Head of caudate nucleus (tissue), 42 donors: Measurements from ENCODE around the gene CRHR2.

Experiments
- DNase-seq, 42 donors: peaks; one replicate each; pipeline versions ENCODE4 v3.0.0 to v3.0.0-alpha.2; 2020 to 2021; ENCODE audit warnings: mixed read lengths in 7 of 42
- intact Hi-C: fragments of 100-400 bp; cut with DNase I; formaldehyde crosslinking; loops from one replicate; pipeline ENCODE4 v1.15.0; 2022

CRHR2 gene

DNA sequence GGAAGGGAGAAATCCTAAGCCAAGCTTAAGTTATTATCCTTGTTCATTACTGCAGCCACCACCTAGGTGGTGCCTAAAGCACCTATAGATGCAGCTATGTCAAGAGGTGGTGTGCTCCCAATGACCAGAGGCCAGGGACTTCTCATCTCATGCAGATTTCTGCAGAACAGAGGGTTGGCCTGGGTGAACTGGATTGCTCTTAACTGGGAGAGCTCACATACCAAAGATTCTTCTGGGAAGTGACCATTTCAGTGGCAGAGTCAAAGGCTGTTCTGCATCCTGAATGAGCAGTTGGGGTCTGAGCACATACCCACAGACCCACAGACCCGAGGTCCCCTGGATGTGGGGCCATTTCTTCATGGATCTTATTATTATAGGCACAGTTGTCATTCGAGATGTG, 2.1 kb upstream of the CRHR2 start:
- no peak for DNase-seq
- intact Hi-C loops, result no loop called here

DNA sequence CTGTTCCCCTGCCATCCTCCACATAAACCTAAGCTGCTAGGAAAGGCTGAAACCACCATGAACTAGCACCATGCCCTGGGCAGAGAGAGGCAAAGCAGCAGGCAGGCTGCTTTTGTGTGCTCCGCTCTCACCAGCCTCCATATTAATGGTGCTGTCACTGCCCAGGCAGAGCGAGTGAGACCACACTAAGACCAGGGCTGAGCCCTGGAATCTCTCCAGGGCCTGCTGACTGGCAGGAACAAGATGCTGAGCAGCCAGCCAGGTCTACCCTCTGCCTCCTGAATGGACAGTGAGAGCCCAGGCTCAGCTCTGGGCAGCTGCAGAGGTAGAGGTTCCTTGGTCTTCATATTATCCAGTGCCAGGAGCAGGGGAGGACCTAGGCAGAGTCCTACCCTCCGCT, 1.6 kb upstream of the CRHR2 start:
- intact Hi-C loops, result no loop called here

GRCh38 chr7:30683306-30683705, 1.1 kb upstream of the CRHR2 start:
- intact Hi-C loops, result no loop called here

More for the DNA sequence above, 1.6 kb upstream of the CRHR2 start:
- DNase-seq, result peak in 8 of 42 donors; percentile 7 to 45 (median 16)

DNA sequence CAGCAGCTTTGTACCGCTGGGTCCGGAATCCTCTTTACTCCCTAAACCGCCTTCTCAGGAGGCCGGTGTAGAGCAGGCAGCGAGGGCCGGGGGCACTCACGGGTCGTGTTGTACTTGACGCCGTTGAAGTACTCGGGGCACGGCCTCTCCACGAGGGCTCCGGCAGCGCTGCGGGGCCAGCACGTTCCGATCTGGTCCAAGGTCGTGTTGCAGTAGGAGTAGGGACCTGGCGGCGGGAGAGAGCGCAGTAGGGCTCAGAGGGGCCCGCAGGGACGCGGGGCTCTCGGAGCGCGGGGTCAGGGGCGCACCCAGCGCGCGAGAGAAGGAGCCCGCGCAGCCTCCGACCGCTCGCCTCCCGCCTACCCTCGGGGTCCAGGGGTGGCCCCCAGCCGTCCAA, 443 bp downstream of the CRHR2 start:
- no peak for DNase-seq
- intact Hi-C loops, result no loop called here

More at GRCh38 chr7:30683306-30683705, 1.1 kb upstream of the CRHR2 start:
- no peak for DNase-seq

DNA sequence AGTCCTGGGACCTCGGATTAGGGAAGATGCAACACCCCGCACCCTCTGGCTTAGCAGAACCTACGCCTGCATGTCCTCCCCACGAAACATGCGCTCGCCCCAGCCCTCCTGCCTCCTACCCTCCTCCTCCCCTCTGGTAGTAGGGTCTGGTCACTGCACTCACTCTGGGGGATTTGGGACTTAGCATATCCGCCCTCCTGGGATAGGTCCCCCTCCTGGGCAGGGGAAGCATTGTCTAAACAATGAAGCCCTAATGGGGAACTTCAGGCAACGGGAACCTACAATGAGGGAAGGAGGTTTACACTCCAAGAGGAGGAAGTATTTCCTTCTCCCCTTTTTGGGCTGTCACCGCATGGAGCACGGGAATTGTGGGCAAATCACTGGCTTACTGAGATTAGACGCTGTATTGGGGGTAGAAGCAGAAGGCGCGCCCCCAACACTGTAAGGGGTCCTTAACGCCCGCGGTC, 892 bp downstream of the CRHR2 start:
- no peak for DNase-seq
- intact Hi-C loops, result no loop called here

DNA sequence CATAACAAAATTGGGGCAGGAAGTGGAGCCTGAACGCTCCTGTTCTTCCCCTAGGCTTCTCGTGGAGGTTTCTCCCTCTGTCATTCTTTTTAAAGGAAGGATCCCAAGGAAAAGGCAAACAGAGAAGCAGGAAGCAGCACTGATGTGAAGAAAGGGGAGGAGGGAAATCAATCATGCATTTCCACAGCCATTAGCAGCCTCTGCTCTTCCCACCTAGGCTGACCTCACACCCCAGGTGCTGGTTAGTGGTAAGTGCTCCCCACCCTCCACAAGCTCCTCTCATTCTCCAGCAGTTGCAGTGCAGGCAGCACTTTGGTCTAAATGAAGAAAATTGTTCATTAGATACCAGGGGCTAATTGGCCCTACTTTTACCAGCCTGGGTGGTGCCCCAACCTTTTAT, 2.6 kb downstream of the CRHR2 start:
- DNase-seq, result no peak
- intact Hi-C loops, result no loop called here

DNA sequence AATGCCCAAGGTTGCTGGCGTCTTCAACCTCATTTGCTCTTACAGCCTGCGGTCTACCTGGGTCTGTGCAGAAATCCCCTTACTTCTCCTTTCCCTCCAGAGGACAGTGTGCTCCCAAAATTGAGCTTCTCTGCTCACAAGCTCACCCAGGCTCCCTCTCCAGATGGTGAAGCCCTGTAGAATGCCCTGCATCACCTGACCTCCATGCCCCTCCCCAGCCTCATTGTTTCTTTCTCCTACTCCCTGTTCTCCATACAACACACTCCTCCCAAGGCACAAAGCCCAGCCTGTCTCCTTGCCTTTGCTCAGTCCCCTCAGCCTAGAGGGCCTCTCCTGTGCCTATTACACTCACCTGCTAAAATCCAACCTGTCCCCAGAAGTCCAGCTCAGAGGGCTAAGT, 3.5 kb downstream of the CRHR2 start:
- no peak for DNase-seq

DNA sequence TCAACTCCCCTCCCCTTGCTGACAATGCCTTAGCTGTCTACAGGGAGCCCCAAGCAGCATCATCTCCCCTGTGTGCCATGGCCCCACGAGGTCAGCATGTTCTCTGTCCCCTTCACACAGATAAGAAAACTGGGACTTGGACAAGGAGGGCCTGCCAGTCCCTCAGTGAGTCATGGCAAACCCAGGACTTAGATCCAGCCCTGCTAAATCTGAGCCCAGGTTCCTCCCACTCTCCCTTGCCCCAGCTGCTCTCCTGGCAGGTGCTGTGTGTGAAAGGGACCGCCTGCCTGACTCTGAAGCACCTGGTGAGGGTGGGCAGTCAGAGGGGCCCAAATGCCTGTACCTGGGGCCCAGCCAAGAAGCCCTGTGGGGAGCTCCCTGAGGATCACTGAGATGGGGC, 7.4 kb downstream of the CRHR2 start:
- intact Hi-C loops, result no loop called here
- DNase-seq, result no peak

More for the DNA sequence above, 3.5 kb downstream of the CRHR2 start:
- intact Hi-C loops, result no loop called here

- intact Hi-C loops, result no loop called here
- DNase-seq, result no peak
Measured at GRCh38 chr7:30674420-30674819, 7.8 kb downstream of the CRHR2 start.

DNA sequence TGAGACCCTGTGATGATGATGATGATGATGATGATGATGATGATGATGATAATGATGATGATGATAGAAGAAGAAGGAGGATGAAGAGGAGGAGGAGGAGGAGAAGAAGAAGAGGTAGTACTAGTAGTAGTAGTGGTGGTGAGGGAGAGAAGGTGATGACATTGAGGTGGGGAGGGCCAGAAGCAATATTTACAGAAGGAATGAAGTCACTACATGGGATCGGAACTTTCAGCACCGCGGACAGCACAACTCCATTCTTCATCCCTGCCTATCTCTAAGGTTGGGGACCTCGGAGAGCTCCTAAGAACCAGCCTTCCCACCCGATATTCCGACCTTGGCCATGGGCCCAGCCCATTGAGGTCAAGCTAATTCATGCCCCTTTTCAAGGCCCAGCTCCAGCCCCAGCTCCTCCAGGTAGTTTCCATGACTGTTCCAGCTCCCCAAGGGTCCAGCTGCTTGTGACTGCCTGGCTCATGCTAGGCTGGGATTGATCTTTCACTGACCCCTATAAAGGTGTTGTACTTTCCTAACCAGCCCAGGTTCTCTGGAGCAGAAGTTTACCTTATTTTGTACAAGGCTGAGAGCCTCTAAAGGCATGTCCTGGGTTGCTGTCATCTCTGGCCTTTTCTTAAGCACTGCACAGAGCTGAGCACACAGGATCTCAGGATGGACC, 10.3 kb downstream of the CRHR2 start:
- no peak for DNase-seq
- intact Hi-C loops, result no loop called here

DNA sequence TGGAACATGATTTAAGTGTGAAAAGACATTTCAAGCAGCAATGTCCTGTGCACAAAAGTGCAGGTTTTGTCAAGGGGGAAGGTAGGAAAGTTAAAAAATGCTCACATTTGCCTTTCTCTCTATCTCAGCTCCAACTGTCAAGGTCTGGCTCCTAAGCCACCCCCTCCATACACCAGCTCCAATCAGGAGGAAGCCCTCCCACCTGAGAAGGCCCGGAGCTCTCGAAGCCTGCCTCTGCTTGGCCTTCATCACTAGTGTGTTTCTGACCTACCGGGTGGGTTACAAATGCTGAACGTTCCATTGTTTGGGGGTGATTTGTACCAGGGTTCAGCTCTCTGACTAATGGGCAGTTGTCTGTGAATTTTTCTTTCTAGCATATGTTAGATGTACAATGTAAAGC, 14.2 kb downstream of the CRHR2 start:
- peak in 2 of 42 donors; percentile 28 to 44 for DNase-seq
- intact Hi-C loops, result no loop called here

DNA sequence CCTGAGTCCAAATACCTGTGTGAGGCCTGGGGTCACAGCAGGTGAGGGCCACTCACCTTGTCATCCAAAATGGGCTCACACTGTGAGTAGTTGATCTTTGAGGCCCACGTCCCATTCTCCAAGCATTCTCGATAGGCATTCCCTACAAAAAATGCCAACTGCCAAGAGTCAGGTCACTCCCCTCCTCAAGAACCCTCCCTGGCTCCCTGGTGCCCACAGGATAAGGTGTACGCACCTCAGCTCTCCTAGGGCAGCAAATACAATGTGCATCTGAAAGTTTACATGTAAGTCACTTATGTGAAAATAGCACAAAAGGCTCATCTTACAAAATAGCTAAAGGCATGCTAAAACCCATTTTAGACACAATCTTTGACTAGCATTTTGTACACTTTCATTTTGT, 15.1 kb downstream of the CRHR2 start:
- no peak for DNase-seq
- intact Hi-C loops, result no loop called here

GRCh38 chr7:30665449-30665848, 16.8 kb downstream of the CRHR2 start:
- DNase-seq, result no peak
- intact Hi-C loops, result no loop called here

DNA sequence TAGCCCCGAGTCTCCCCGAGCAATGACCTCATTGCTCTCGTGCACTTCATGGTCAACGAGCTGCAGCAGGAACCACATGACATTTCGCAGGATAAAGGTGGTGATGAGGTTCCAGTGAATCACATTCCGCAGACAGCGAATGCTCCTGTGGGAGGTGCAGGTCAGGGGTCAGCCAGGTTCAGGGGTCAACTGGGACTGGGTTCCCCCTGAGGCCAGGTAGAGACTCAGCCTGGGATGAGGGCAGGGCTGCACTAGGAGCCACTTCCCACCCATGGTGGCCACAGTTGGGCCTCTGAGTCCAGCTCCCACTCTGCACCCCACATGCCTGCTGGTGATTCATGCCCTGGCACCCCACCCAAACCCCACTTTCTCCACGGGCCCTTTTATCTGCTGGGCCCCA, 17.2 kb downstream of the CRHR2 start:
- intact Hi-C loops, result no loop called here
- DNase-seq, result no peak

- DNase-seq, result no peak
- intact Hi-C loops, result no loop called here
Measured at GRCh38 chr7:30664184-30664885, 17.9 kb downstream of the CRHR2 start.

DNA sequence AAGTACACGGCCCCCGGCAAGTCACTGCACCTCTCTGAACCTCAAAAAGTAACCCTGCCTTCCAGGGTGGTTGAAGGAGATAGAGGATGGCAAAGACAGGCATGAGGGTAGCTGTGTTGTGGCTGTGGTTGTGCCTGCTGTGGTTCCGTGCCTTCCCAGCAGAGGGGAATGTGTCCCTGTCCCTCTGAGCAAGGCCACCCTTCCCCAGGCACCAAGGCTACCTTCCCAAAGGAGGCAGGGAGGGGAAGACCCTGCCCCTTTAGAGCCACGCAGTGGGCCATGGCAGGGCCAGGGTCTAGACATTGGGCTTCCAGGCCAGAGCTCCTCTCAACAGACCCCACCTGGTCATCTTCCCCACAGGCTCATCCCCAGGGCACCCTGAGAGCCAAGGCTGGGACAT, 18.8 kb downstream of the CRHR2 start:
- intact Hi-C loops, result no loop called here
- DNase-seq, result peak in 1 of 42 donors; percentile 13

DNA sequence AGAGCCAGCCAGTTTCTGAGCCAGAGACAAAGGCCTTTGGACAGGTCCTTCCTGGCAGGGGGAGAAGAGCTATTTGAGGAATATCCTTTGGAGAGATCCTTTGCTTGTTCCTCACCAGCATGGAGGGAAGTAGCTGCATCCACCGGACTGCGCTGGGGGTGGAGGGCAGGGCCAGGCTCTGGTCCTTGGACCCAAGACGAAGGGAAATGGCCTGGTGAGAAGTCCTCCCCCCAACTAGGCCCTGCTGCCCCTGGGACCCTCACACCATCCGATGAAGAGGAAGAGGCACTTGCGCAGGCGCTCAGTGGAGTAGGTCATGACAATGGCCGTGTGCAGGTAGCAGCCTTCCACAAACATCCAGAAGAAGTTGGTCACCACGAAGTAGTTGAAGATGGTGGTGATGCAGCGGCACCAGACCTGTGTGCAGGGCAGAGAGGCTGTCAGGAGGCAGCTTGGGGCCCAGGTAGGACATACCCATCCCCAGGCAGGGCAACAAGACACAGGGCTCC, 19.8 kb downstream of the CRHR2 start:
- intact Hi-C loops, result no loop called here
- DNase-seq, result peak in 1 of 42 donors; percentile 6

GRCh38 chr7:30661926-30662325, 20.3 kb downstream of the CRHR2 start:
- intact Hi-C loops, result no loop called here

DNA sequence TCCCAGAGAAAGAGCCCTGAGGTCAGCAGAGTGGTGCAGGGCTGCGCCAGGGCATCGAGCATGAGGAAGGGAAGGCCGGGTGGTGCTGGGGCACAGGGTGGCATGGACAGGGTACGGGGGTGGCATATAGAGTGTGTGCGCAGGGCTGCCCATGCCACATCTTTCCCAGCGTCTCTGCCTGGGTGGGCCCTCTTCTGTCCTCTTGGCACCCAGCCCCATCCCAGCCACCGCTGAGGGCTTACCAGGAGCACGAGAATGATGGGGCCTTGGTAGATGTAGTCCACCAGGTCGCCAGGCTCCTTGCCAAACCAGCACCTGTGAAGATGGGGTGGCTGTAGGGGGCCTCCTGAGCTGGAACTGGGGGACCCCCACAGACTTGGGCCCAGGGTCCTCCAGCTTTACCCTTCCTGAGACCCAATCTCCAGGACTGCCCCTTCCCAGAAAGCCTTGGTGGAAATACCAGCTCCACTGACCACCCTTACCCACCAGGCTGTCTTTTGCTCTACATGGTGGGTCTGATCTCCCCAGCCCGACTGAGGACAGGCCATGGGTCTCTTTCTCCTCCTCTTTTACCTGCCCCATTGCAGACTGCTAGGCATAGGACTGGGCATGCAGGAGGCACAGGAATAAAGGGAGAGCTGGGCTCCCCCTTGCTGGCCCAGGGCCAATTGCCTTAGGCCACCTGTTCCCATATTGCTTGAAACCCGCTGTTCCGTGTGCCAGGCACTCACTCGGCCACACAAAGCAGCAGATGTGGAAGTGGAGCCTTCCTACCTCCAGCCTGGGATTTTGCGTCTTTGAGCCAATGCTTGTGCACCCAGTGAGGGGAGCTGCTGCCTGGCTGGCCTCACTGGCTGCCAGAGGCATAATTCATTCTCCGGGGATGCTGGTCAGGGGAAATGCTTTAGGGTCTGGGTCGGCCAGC, 21.7 kb downstream of the CRHR2 start:
- intact Hi-C loops, result no loop called here
- DNase-seq, result peak in 1 of 42 donors; percentile 13

More at GRCh38 chr7:30661926-30662325, 20.3 kb downstream of the CRHR2 start:
- peak in 1 of 42 donors; percentile 10 for DNase-seq
